Measurements from ENCODE around the gene GRIK4. TPM values are rescaled to one million over a fixed set of nuclear protein-coding genes. Genes with fewer than 3 reads are reported as not detected.

The GRIK4 gene
- total RNA-seq, 2 experiments from 2014 or later: not detected

- no peak for DNase-seq
- ChIA-PET POLR2A (no interaction called here), CTCF (no interaction called here)
- Mint-ChIP-seq H3K4me1 (ENCODE audit: low read depth) (no peaks in the 10 kb centered on the region), H3K4me3 (no peak overlapping the region), H3K27me3 (ENCODE audit: low read depth) (no peaks in the 10 kb centered on the region), H3K9me3 (ENCODE audit: insufficient read depth) (no peaks in the 10 kb centered on the region), H3K36me3 (ENCODE audit: low read depth) (no peaks in the 10 kb centered on the region), H3K27ac (no peak overlapping the region)
- no peak for ATAC-seq
Observed at GRCh38 chr11:120630122-120630521, 118.6 kb downstream of the GRIK4 start.

- no peak for DNase-seq
- CTCF ChIA-PET: no interaction called here
- no peak for ATAC-seq
Observed at GRCh38 chr11:120632579-120632978, 121.0 kb downstream of the GRIK4 start.

GRCh38 chr11:120633616-120634393 lies 122.3 kb downstream of the GRIK4 start:
- Mint-ChIP-seq H3K4me1 (ENCODE audit: low read depth) (no peaks in the 10 kb centered on the region), H3K4me3 (no peak overlapping the region), H3K27ac (no peak overlapping the region), H3K9me3 (ENCODE audit: insufficient read depth) (no peaks in the 10 kb centered on the region), H3K27me3 (ENCODE audit: low read depth) (no peaks in the 10 kb centered on the region), H3K36me3 (ENCODE audit: low read depth) (no peaks in the 10 kb centered on the region)
- no peak for DNase-seq
- ATAC-seq: no peak
- ChIA-PET POLR2A (interaction anchor here (1.0 kb wide), 1 partner anchor 9 kb away, joined by 3 read pairs; no protein-coding TSS in a partner anchor), CTCF (interaction anchor here (1.4 kb wide), 1 partner anchor 51 kb away, joined by 3 read pairs; no protein-coding TSS in a partner anchor)

More at GRCh38 chr11:120632579-120632978, 121.0 kb downstream of the GRIK4 start:
- POLR2A ChIA-PET: interaction anchor here (1.0 kb wide), 1 partner anchor 11 kb away, joined by 3 read pairs; no protein-coding TSS in a partner anchor
- Mint-ChIP-seq H3K4me3 (no peak overlapping the region), H3K9me3 (ENCODE audit: insufficient read depth) (no peaks in the 10 kb centered on the region), H3K27me3 (ENCODE audit: low read depth) (no peaks in the 10 kb centered on the region), H3K4me1 (ENCODE audit: low read depth) (no peaks in the 10 kb centered on the region), H3K27ac (no peak overlapping the region), H3K36me3 (ENCODE audit: low read depth) (no peaks in the 10 kb centered on the region)

GRCh38 chr11:120634706-120635105 lies 123.2 kb downstream of the GRIK4 start:
- no peak for ATAC-seq
- H3K4me1 Mint-ChIP-seq (ENCODE audit: low read depth): no peaks in the 10 kb centered on the region
- POLR2A ChIA-PET: no interaction called here

GRCh38 chr11:120635136-120635810 lies 123.7 kb downstream of the GRIK4 start:
- CTCF ChIA-PET: interaction anchor here (1.4 kb wide), 1 partner anchor 50 kb away, joined by 3 read pairs; no protein-coding TSS in a partner anchor

More at GRCh38 chr11:120634706-120635105, 123.2 kb downstream of the GRIK4 start:
- H3K27ac Mint-ChIP-seq: no peak overlapping the region
- DNase-seq: no peak
- H3K4me3 Mint-ChIP-seq: no peak overlapping the region
- no peaks in the 10 kb centered on the region for H3K9me3 Mint-ChIP-seq (ENCODE audit: insufficient read depth)
- CTCF ChIA-PET: interaction anchor here (1.4 kb wide), 1 partner anchor 50 kb away, joined by 3 read pairs; no protein-coding TSS in a partner anchor
- H3K36me3 Mint-ChIP-seq (ENCODE audit: low read depth): no peaks in the 10 kb centered on the region
- no peaks in the 10 kb centered on the region for H3K27me3 Mint-ChIP-seq (ENCODE audit: low read depth)

GRCh38 chr11:120637131-120637530 lies 125.6 kb downstream of the GRIK4 start:
- CTCF ChIA-PET: no interaction called here
- ATAC-seq: no peak
- H3K36me3 Mint-ChIP-seq (ENCODE audit: low read depth): no peaks in the 10 kb centered on the region
- POLR2A ChIA-PET: interaction anchor here (0.6 kb wide), 1 partner anchor 242 kb away, joined by 8 read pairs; no protein-coding TSS in a partner anchor
- H3K4me3 Mint-ChIP-seq: no peak overlapping the region
- H3K27me3 Mint-ChIP-seq (ENCODE audit: low read depth): no peaks in the 10 kb centered on the region
- no peak overlapping the region for H3K27ac Mint-ChIP-seq
- H3K4me1 Mint-ChIP-seq (ENCODE audit: low read depth): no peaks in the 10 kb centered on the region
- H3K9me3 Mint-ChIP-seq (ENCODE audit: insufficient read depth): no peaks in the 10 kb centered on the region
- no peak for DNase-seq

More at GRCh38 chr11:120635136-120635810, 123.7 kb downstream of the GRIK4 start:
- no peak overlapping the region for H3K27ac Mint-ChIP-seq
- H3K36me3 Mint-ChIP-seq (ENCODE audit: low read depth): no peaks in the 10 kb centered on the region
- H3K4me3 Mint-ChIP-seq: no peak overlapping the region
- H3K4me1 Mint-ChIP-seq (ENCODE audit: low read depth): no peaks in the 10 kb centered on the region
- H3K27me3 Mint-ChIP-seq (ENCODE audit: low read depth): no peaks in the 10 kb centered on the region
- no peaks in the 10 kb centered on the region for H3K9me3 Mint-ChIP-seq (ENCODE audit: insufficient read depth)
- DNase-seq (no peak), ATAC-seq (no peak)
- POLR2A ChIA-PET: no interaction called here

GRCh38 chr11:120642196-120642894 lies 130.8 kb downstream of the GRIK4 start:
- H3K4me3 Mint-ChIP-seq: no peak overlapping the region
- POLR2A ChIA-PET: interaction anchor here (1.1 kb wide), 1 partner anchor 9 kb away, joined by 3 read pairs; no protein-coding TSS in a partner anchor
- ATAC-seq: no peak

GRCh38 chr11:120643284-120643683 lies 131.7 kb downstream of the GRIK4 start:
- Mint-ChIP-seq H3K9me3 (ENCODE audit: insufficient read depth) (no peaks in the 10 kb centered on the region), H3K4me3 (no peak overlapping the region), H3K4me1 (ENCODE audit: low read depth) (no peaks in the 10 kb centered on the region), H3K27ac (no peak overlapping the region), H3K27me3 (ENCODE audit: low read depth) (peaks cover 4% of the 10 kb centered on the region), H3K36me3 (ENCODE audit: low read depth) (no peaks in the 10 kb centered on the region)
- ATAC-seq (no peak), DNase-seq (no peak)
- POLR2A ChIA-PET: interaction anchor here (1.1 kb wide), 1 partner anchor 10 kb away, joined by 3 read pairs; no protein-coding TSS in a partner anchor
- CTCF ChIA-PET: no interaction called here

More at GRCh38 chr11:120642196-120642894, 130.8 kb downstream of the GRIK4 start:
- Mint-ChIP-seq H3K27ac (no peak overlapping the region), H3K27me3 (ENCODE audit: low read depth) (peaks cover 4% of the 10 kb centered on the region), H3K36me3 (ENCODE audit: low read depth) (no peaks in the 10 kb centered on the region), H3K4me1 (ENCODE audit: low read depth) (no peaks in the 10 kb centered on the region), H3K9me3 (ENCODE audit: insufficient read depth) (no peaks in the 10 kb centered on the region)
- CTCF ChIA-PET: no interaction called here
- no peak for DNase-seq

- Mint-ChIP-seq H3K27ac (no peak overlapping the region), H3K4me1 (ENCODE audit: low read depth) (no peaks in the 10 kb centered on the region), H3K36me3 (ENCODE audit: low read depth) (no peaks in the 10 kb centered on the region), H3K4me3 (no peak overlapping the region), H3K9me3 (ENCODE audit: insufficient read depth) (no peaks in the 10 kb centered on the region), H3K27me3 (ENCODE audit: low read depth) (peaks cover 4% of the 10 kb centered on the region)
- ChIA-PET CTCF (no interaction called here), POLR2A (no interaction called here)
- ATAC-seq (no peak), DNase-seq (no peak)
Observed at GRCh38 chr11:120645639-120646038, 134.1 kb downstream of the GRIK4 start.

- H3K27me3 Mint-ChIP-seq (ENCODE audit: low read depth): peaks cover 4% of the 10 kb centered on the region
- POLR2A ChIA-PET: no interaction called here
- H3K4me1 Mint-ChIP-seq (ENCODE audit: low read depth): no peaks in the 10 kb centered on the region
Observed at GRCh38 chr11:120646206-120646605, 134.7 kb downstream of the GRIK4 start.

GRCh38 chr11:120647681-120648080 lies 136.1 kb downstream of the GRIK4 start:
- no peak for DNase-seq
- Mint-ChIP-seq H3K4me3 (no peak overlapping the region), H3K36me3 (ENCODE audit: low read depth) (no peaks in the 10 kb centered on the region), H3K9me3 (ENCODE audit: insufficient read depth) (no peaks in the 10 kb centered on the region), H3K4me1 (ENCODE audit: low read depth) (no peaks in the 10 kb centered on the region), H3K27me3 (ENCODE audit: low read depth) (peaks cover 4% of the 10 kb centered on the region), H3K27ac (no peak overlapping the region)
- POLR2A ChIA-PET: no interaction called here
- CTCF ChIA-PET: no interaction called here
- no peak for ATAC-seq

More at GRCh38 chr11:120646206-120646605, 134.7 kb downstream of the GRIK4 start:
- no peak for DNase-seq
- no peak overlapping the region for H3K4me3 Mint-ChIP-seq
- H3K27ac Mint-ChIP-seq: no peak overlapping the region
- no peaks in the 10 kb centered on the region for H3K36me3 Mint-ChIP-seq (ENCODE audit: low read depth)
- no peak for ATAC-seq
- CTCF ChIA-PET: no interaction called here
- no peaks in the 10 kb centered on the region for H3K9me3 Mint-ChIP-seq (ENCODE audit: insufficient read depth)
